ENCODE data around the gene CCDC117. TPM values are rescaled to one million over a fixed set of nuclear protein-coding genes. Genes with fewer than 3 reads are reported as not detected.

CCDC117 gene
- total RNA-seq, 6 experiments from 2014 or later: 13.2 to 17.4 (median 14.8) TPM

DNA sequence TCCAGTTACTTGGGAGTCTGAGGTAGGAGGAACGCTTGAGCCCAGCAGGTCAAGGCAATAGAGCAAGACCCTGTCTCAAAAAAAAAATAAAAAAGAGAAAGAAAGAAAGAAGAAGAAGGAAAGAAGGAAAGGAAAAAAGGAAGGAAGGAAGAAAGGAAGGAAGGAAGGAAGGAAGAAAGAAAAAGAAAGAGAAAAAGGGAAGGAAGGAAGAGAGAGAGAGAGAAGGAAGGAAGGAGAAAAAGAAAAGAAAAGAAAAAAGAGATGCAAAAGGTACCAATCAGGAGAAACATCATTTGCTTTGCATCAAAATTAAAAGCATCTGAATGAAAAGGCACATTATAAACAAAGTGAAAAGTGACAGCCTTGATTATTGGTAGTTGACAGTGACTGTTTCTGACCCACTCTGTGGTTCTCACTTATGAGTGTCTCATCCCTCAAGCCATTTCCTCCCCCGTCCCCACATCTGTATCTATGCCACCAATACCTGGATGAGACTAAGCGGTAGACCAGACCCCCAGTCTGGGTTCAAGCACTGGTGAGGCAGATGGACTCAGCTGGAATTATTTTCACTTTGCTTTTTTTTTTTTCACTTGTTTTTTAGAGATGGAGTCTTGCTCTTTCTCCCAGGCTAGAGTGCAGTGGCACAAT is 60.9 kb downstream of the CCDC117 start:
- Mint-ChIP-seq H3K4me3 (no peak overlapping the region), H3K27me3 (ENCODE audit: insufficient read depth) (no peaks in the 10 kb centered on the region; the same call in 1 of the 2 replicates), H3K4me1 (ENCODE audit: low read depth) (no peaks in the 10 kb centered on the region), H3K9me3 (no peaks in the 10 kb centered on the region), H3K36me3 (ENCODE audit: low read depth) (no peaks in the 10 kb centered on the region), H3K27ac (no peak overlapping the region)
- TF ChIP-seq, protein P1, sequence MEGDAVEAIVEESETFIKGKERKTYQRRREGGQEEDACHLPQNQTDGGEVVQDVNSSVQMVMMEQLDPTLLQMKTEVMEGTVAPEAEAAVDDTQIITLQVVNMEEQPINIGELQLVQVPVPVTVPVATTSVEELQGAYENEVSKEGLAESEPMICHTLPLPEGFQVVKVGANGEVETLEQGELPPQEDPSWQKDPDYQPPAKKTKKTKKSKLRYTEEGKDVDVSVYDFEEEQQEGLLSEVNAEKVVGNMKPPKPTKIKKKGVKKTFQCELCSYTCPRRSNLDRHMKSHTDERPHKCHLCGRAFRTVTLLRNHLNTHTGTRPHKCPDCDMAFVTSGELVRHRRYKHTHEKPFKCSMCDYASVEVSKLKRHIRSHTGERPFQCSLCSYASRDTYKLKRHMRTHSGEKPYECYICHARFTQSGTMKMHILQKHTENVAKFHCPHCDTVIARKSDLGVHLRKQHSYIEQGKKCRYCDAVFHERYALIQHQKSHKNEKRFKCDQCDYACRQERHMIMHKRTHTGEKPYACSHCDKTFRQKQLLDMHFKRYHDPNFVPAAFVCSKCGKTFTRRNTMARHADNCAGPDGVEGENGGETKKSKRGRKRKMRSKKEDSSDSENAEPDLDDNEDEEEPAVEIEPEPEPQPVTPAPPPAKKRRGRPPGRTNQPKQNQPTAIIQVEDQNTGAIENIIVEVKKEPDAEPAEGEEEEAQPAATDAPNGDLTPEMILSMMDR (IDR thresholded peaks at IDR 0.05): no peak
- no peak for DNase-seq

DNA sequence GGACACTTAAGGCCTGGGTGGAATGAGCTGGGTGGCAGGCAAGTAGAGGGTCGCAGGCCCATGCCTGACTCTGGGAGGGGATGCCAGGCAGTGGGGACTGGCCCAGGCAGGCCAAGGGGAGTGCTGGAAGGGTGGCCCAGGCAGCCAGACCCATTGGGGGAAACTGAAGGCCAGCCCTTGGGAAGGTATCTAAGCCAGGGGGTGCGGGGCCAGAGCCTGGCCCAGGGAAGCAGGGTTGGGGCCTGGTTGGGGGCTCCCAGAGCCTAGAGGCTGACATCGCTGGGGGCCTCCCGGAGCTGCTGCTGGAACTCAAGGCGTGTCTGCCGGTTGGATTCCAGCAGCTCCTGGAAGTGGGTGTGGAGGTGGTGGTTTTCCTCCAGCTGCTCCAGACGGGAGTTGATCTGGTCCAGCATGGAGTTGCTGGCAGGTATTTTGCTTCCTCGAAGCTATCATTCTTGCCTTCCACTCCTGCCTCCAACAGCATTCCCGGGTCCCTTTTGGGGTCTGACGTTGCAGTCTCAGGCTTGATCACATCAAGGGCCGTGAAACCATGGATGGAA is 63.2 kb downstream of the CCDC117 start:
- Mint-ChIP-seq H3K27ac (no peak overlapping the region), H3K27me3 (ENCODE audit: insufficient read depth) (no peaks in the 10 kb centered on the region; the same call in 1 of the 2 replicates), H3K36me3 (ENCODE audit: low read depth) (no peaks in the 10 kb centered on the region), H3K4me3 (no peak overlapping the region), H3K4me1 (ENCODE audit: low read depth) (no peaks in the 10 kb centered on the region), H3K9me3 (no peaks in the 10 kb centered on the region)
- TF ChIP-seq, protein P1 (IDR thresholded peaks at IDR 0.05): no peak
- DNase-seq: no peak

DNA sequence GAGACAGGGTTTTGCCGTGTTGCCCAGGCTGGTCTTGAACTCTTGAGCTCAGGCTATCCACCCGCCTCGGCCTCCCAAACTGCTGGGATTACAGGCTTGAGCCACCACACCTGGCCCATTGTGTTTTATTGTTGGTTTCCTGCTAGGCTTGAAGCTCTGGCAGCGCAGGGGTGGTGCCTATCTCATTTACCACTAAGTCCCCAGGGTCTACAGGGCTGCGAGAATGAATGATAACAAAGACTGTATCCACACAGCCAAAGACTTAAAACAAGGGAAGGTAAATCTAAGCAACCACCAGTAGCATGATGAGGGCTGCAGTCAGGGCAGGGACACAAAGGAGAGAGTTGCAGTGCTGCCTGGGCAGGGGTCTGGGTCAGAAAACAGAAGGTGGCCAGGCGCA is 65.1 kb downstream of the CCDC117 start:
- Mint-ChIP-seq H3K27me3 (ENCODE audit: insufficient read depth) (no peaks in the 10 kb centered on the region; the same call in 1 of the 2 replicates), H3K4me3 (no peak overlapping the region), H3K36me3 (ENCODE audit: low read depth) (no peaks in the 10 kb centered on the region), H3K9me3 (no peaks in the 10 kb centered on the region), H3K27ac (no peak overlapping the region), H3K4me1 (ENCODE audit: low read depth) (no peaks in the 10 kb centered on the region)
- DNase-seq: no peak
- TF ChIP-seq, protein P1 (IDR thresholded peaks at IDR 0.05): no peak

Other genes with a start within 250 kb of the CCDC117 start
- 10 to 100 TPM; 10.8 to 18.9 (median 13.6) TPM for gene TTC28, start 92.9 kb upstream of the CCDC117 start, total RNA-seq (2021; fragmentation: NEBNext Ultra II Directional; extraction: Animal tissue kit (Norgen Biotek cat#: 25700))
- 10 to 100 TPM; 10.2 to 17.7 (median 14.9) TPM for gene CHEK2, start 30.9 kb upstream of the CCDC117 start, total RNA-seq (2021; fragmentation: NEBNext Ultra II Directional; extraction: Animal tissue kit (Norgen Biotek cat#: 25700))
- 10 to 100 TPM; 15.2 to 18.3 (median 16.5) TPM for gene HSCB, start 30.7 kb upstream of the CCDC117 start, total RNA-seq (2021; fragmentation: NEBNext Ultra II Directional; extraction: Animal tissue kit (Norgen Biotek cat#: 25700))
- 100 to 1,000 TPM; 106 to 115 (median 111) TPM for gene XBP1, start 27.9 kb downstream of the CCDC117 start, total RNA-seq (2021; fragmentation: NEBNext Ultra II Directional; extraction: Animal tissue kit (Norgen Biotek cat#: 25700))
- gene ZNRF3, start 110.9 kb downstream of the CCDC117 start, total RNA-seq (2021; fragmentation: NEBNext Ultra II Directional; extraction: Animal tissue kit (Norgen Biotek cat#: 25700)): 1 to 10 TPM; 3.3 to 4.7 (median 3.6) TPM